Brain pericyte (primary cell): Measurements from ENCODE around the gene ATAD3A.
"Not testable (repeated sequence)": the region's sequence is repeated elsewhere in the genome, so short reads cannot be mapped to it uniquely, and the experiment has no call there.

Experiments
- DNase-seq: peaks from one replicate; pipeline ENCODE4 v3.0.0-alpha.2; 2012; ENCODE audit warnings: low read depth, low spot score

ATAD3A gene

DNA sequence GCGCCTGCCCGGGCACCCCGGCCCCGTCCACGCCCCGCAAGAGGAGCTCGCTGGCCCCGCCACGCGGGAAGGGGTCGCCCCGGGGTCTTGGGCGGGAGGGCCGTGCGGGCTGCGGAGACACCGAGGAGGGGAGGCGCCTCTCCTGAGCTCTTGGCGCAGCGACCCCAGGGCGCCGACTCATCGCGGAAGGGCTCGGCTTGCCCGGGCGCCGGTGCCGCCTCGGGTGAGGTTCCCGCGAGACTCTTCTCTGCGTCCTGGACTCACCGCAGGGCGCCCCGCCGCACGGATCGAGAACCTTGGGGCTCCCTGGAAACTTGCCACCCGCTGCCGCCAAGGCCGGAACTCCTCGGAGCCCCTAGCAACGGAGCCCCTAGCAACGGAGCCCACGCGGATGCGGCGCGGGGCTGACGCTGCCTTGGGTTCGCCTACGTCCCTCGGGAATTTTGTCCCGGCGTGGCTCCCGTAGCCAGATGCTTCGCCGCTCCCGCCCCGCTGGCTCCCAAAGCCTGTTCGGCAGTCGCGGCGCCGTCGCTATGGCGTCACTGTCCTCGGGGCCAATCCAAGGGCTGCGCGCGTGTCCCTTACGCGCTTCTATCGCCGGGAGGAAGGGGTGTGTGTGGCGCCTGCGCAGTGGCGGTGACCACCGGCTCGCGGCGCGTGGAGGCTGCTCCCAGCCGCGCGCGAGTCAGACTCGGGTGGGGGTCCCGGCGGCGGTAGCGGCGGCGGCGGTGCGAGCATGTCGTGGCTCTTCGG lies at the start of gene ATAD3A:
Gene ATAD3A, plus strand, starts transcription at position 630 of the 753 bp plus-strand sequence. Its CDS starts 107 bp downstream, at position 737.
- peak; percentile 95 for DNase-seq

GRCh38 chr1:1462318-1462966 lies 49.5 kb upstream of the ATAD3A start:
- no peak for DNase-seq

DNA sequence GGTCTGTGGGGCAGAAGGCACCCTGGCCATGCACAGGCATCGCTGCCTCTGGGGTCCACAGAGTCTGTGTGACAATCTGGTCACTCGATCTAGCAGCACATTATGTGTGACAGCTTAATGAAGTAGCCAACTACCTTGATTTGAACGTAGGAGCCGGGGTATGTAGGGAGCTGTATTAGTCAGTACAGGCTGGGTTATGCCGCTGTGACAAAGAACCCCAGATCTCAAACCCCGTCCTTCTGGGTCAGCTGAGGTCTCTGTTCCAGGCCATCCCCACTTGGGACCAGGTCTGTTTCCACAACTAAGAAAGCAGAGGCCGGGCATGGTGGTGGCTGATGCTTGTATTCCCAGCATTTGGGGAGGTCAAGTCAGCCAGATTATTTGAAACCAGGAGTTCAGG lies 48.6 kb upstream of the ATAD3A start:
- DNase-seq: no peak

GRCh38 chr1:1468196-1468985 lies 43.6 kb upstream of the ATAD3A start:
- DNase-seq: not testable (repeated sequence)

DNA sequence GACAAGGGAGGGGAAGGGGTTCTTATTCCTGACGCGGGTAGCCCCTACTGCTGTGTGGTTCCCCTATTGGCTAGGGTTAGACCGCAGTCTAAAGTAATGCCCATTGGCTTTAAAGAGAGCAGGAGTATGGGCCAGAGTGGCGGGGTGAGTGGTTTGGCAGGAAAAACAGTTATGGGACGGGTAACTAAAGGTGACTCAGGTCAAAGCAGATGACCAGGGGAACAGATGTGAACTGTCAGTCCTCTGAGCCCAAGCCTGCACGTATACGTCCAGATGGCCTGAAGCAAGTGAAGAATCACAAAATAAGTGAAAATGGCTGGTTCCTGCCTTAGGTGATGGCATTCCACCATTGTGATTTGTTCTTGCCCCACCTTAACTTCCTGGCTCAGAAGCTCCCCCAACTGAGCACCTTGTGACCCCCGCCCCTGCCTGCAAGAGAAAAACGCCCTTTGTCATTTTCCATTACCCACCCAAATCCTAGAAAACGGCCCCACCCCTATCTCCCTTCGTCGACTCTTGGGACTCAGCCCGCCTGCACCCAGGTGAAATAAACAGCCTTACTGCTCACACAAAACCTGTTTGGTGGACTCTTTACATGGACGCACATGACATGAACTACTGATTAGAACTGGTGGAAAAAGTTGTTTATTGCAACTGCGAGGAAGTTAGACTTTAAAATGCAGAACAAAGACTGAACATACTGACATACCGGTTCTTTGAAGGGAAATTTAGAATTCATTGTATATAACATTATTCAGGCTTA lies 41.2 kb upstream of the ATAD3A start:
- DNase-seq: no peak

- peak; percentile 70 for DNase-seq
Measured at GRCh38 chr1:1471389-1472052, 40.4 kb upstream of the ATAD3A start, which contains the start of gene ATAD3B. Gene ATAD3B, plus strand, starts transcription at chr1:1471765. Its CDS starts 120 bp downstream, at chr1:1471885.

DNA sequence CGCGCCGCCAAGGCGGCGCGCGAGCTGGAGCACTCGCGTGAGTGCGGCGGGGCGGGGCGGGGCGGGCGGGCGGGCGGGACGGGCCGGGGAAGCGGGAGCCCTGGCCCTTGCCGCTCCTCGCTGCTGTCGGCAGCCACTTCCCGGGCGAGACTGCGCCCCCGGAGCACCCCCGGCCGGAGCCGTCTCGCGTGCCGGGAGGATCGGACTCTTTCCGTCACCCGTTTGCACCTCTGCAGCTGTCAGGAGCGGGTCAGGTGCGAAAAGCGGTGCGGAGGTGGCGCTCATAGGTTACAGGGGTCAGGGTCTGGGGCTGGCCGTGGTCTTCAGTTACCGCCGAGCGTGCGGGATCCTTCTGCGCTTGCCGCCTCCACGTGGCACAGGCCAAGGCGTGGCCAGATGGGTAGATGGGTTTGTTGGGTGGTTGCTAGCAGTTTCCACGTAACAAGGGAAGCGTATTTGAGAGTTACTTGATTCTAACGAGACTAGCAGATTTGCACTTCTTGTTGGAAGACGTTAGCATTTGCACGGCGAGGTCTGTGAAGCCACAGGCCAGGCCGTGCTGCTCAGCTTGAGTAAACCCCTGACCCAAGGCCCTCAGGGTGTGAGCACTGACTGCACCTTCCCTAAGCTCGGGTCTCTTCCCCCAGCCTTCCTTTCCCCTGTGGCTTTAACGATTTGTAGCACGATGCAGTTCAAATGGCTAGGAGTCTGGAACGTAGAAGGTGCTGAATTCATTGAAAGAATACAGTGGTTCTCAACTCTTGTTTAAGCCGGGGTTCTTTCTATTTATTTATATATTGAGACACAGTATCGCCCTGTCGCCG lies 39.7 kb upstream of the ATAD3A start:
- DNase-seq: not testable (repeated sequence)

DNA sequence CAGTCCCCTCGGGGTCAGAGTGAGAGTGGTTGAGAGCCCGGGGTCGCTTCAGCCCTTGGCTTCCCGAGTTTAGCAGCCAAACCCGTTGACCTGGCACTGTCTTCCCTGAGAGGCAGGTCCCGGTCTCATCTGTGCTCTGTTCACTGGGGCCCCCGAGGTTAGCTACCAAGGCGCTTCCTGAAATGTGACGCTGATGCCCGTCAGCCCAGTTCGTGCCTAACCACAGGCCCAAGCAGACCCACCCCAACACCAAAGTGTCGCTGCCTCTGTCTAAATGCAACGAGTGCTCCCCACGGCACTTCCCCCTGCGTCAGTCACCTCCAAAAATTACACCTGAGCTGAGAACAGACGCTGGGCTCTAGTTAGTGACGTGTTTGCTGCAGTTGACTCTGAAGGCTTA lies 36.0 kb upstream of the ATAD3A start:
- not testable (repeated sequence) for DNase-seq

- no peak for DNase-seq
Measured at GRCh38 chr1:1477206-1477605, 34.8 kb upstream of the ATAD3A start.

GRCh38 chr1:1479547-1480487 lies 32.1 kb upstream of the ATAD3A start:
- no peak for DNase-seq

GRCh38 chr1:1480488-1480867 lies 31.5 kb upstream of the ATAD3A start:
- DNase-seq: not testable (repeated sequence)

DNA sequence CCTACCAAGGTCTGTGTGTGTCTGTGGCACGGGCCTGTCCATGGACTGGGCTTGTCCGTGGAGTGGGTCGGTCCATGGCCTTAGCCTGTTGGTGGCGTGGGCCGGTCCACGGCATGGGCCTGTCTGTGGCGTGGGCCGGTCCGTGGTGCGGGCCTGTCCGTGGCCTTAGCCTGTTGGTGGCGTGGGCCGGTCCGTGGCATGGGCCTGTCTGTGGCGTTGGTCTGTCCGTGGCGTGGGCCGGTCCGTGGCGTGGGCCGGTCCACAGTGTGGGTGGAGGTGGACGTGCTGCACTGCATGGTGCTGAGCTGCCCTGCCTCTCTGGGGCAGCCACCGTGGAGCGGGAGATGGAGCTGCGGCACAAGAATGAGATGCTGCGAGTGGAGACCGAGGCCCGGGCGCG lies 30.2 kb upstream of the ATAD3A start:
- DNase-seq: not testable (repeated sequence)

DNA sequence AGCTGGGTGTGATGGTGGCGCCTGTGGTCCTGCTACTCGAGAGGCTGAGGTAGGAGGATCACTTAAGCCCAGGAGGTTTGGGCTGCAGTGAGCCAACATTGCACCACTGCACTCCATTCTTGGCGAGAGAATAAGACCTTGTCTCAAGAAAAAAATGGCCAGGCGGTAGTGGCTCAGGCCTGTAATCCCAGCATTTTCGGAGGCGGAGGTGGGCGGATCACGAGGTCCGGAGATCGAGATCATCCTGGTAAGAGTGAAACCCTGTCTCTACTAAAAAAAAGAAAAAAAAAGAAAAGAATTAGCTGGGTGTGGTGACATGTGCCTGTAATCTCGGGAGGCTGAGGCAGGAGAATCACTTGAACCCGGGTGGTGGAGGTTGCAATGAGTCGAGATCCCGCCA lies 29.1 kb upstream of the ATAD3A start:
- no peak for DNase-seq

DNA sequence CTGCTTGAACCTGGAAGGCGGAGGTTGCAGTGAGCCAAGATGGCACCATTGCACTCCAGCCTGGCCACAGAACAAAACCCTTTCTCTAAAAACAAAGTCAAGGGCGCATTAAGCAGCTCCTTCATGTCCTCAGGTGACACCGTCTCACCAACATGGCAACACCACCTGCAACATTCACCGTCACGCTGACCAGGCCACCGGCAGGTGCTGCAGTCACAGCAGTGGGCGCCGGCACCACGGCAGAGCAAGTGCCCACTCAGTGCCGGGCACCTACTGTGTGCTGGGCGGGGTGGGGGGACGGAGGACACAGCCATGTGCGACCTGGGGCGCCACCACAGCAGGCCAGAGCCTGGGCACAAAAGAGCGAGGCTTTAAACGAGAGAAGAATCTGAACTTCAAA lies 28.2 kb upstream of the ATAD3A start:
- no peak for DNase-seq

- not testable (repeated sequence) for DNase-seq
Measured at GRCh38 chr1:1484976-1485750, 26.8 kb upstream of the ATAD3A start.

GRCh38 chr1:1485755-1486317 lies 26.1 kb upstream of the ATAD3A start:
- DNase-seq: not testable (repeated sequence)

DNA sequence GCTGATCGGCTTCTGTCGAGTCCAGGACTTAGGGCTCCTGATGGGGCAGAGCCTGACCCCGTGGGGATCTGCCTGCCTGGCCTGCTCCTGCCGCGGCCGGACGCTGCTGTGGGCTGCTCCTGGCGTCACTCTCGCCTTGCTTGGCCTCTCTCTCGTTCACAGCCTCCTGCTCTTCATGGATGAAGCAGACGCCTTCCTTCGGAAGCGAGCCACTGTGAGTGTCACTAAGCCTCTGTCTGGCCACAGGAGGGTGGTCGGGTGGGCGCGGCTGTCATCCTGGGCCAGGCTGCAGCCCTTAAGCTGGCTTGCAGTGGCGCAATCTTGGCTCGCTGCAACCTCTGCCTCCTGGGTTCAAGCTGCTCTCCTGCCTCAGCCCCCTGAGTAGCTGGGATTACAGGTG lies 24.3 kb upstream of the ATAD3A start:
- DNase-seq: no peak

DNA sequence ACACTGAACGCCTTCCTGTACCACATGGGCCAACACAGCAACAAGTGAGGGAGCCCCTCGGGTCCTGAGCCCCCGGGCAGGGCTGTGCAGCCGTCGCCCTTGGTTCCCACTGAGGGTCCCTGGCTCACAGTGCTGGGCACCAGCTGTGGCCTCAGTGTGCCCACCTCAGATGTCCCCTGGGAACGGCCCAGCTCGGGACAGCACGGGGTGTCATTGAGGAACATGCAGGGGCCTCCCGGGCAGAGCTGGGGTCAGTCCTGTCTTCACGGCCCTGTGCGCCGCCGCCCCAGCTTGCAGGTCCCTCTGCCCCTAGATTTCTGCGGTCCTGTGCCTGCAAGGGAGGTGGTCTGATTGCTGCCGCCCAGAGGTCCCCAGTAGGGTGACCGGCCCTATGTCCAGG lies 22.7 kb upstream of the ATAD3A start:
- no peak for DNase-seq
